ENCODE measurements around the gene PACS2. TPM values are rescaled to one million over a fixed set of nuclear protein-coding genes. Genes with fewer than 3 reads are reported as not detected.

Gene PACS2
- total RNA-seq, 1 experiment from 2014 or later: 72.5 TPM

GRCh38 chr14:105436891-105437722 lies 122.6 kb downstream of the PACS2 start:
- no peaks in the 10 kb centered on the region for H3K9me3 Mint-ChIP-seq
- no peaks in the 10 kb centered on the region for H3K9me3 ChIP-seq (ENCODE audit: control insufficient read depth, low read depth, low read length)
- peaks cover 3 to 23% (median 16%) of the 10 kb centered on the region in 3 experiments; a peak in 6 of 7 replicates for H3K36me3 Mint-ChIP-seq (ENCODE audit: insufficient read depth in 1 of 3, low read depth in 3 of 3)
- no CpG with 5 or more reads among the region's 31 CpGs for WGBS (ENCODE audit: extremely low coverage, insufficient read length, low lambda C conversion rate)
- H4K20me1 ChIP-seq (ENCODE audit: control insufficient read depth, insufficient read depth, insufficient read length): no peaks in the 10 kb centered on the region
- no peak overlapping the region for H2BK120ac ChIP-seq (ENCODE audit: low read depth, low read length, poor library complexity, severe bottlenecking)
- H2BK12ac ChIP-seq (ENCODE audit: insufficient read length, low read depth, low read length): no peak overlapping the region
- TF ChIP-seq CTCF (conservative IDR thresholded peaks at IDR 0.05): no peak
- H3K4me3 Mint-ChIP-seq: no peak overlapping the region
- H3K27me3 ChIP-seq (ENCODE audit: insufficient read depth, low read length): no peaks in the 10 kb centered on the region
- no peak overlapping the region for H2BK5ac ChIP-seq (ENCODE audit: insufficient read length, low read length)
- H4K91ac ChIP-seq (ENCODE audit: insufficient read length, low read depth, low read length): no peak overlapping the region
- no peak overlapping the region; the same call in 1 of the 2 replicates for H3K14ac ChIP-seq (ENCODE audit: insufficient read depth, low read length)
- H3K23ac ChIP-seq (ENCODE audit: insufficient read length, low read depth, low read length): no peak overlapping the region
- H4K8ac ChIP-seq (replicated peaks; ENCODE audit: insufficient read length, low read depth, low read length): no peak overlapping the region
- H3K4me2 ChIP-seq (ENCODE audit: insufficient read depth, insufficient read length, low read length): no peak overlapping the region
- H3K4ac ChIP-seq (ENCODE audit: low read depth, low read length): no peak overlapping the region
- no peak overlapping the region for H2BK15ac ChIP-seq (ENCODE audit: low read depth, low read length)
- no peak overlapping the region for H2AFZ ChIP-seq (ENCODE audit: low read length)
- no peak overlapping the region for H2AK5ac ChIP-seq (ENCODE audit: insufficient read length, low read length)
- no peaks in the 10 kb centered on the region for H3K23me2 ChIP-seq (ENCODE audit: insufficient read length, low read depth, low read length, poor library complexity, severe bottlenecking)
- no peak overlapping the region for H3K27ac ChIP-seq (ENCODE audit: insufficient read length, low read depth, low read length)
- H3K18ac ChIP-seq (ENCODE audit: insufficient read length, low read depth, low read length): no peak overlapping the region
- no peak overlapping the region for H3T11ph ChIP-seq (ENCODE audit: low read length)
- H3K56ac ChIP-seq (ENCODE audit: insufficient read length, low read depth, low read length): no peak overlapping the region
- no peak overlapping the region for H2BK20ac ChIP-seq (ENCODE audit: low read depth, low read length, poor library complexity, severe bottlenecking)
- H3K4me1 Mint-ChIP-seq: peaks cover 11 to 14% of the 10 kb centered on the region in 2 experiments
- H3K9ac ChIP-seq (ENCODE audit: extremely low read depth, insufficient read length, low read length): no peak overlapping the region
- no peaks in the 10 kb centered on the region; the same call in 1 of the 2 replicates for H3K27me3 Mint-ChIP-seq (ENCODE audit: low read depth)
- H3K79me2 ChIP-seq (ENCODE audit: insufficient read depth, low read length): peaks cover 21% of the 10 kb centered on the region; the same call in 1 of the 2 replicates
- H4K5ac ChIP-seq (ENCODE audit: insufficient read length, low read depth, low read length): no peak overlapping the region
- H3K4me1 ChIP-seq (ENCODE audit: insufficient read depth, low read length): no peaks in the 10 kb centered on the region
- H3K79me1 ChIP-seq (ENCODE audit: insufficient read depth, low read depth, low read length, poor library complexity, severe bottlenecking): peaks cover 2% of the 10 kb centered on the region
- DNase-seq: no peak
- H3K27ac Mint-ChIP-seq: no peak overlapping the region; a peak in 1 of 7 replicates
